Endodermal cell (in vitro differentiated cells): ENCODE results near the gene RGS17. TPM values are rescaled to one million over a fixed set of nuclear protein-coding genes. Genes with fewer than 3 reads are reported as not detected.

Experiments used
- DNase-seq: peaks from one replicate; pipeline ENCODE4 v3.0.0-alpha.2; 2017
- H3K27ac ChIP-seq: 2 replicates; pipeline ENCODE4 v1.5.1; 2013; ENCODE audit warnings: mild to moderate bottlenecking, low read depth, low read length, moderate library complexity
- H3K27me3 ChIP-seq: 2 replicates; pipeline ENCODE4 v1.6.1; 2013; ENCODE audit warnings: mild to moderate bottlenecking, low read length, moderate library complexity; ENCODE audit not compliant: insufficient read depth, control insufficient read depth, poor library complexity, severe bottlenecking
- H3K36me3 ChIP-seq: 2 replicates; pipeline ENCODE4 v1.7.0; 2013; ENCODE audit warnings: mild to moderate bottlenecking, low read length, moderate library complexity; ENCODE audit not compliant: control insufficient read depth, insufficient read depth
- H3K4me1 ChIP-seq: one replicate; pipeline ENCODE4 v1.7.0; 2013; ENCODE audit warnings: low read length; ENCODE audit not compliant: control insufficient read depth, insufficient read depth
- H3K4me3 ChIP-seq: 2 replicates; pipeline ENCODE4 v1.5.1; 2013; ENCODE audit warnings: mild to moderate bottlenecking, low read length, moderate library complexity
- H3K9ac ChIP-seq: 2 replicates; pipeline ENCODE4 v1.6.1; 2013; ENCODE audit warnings: mild to moderate bottlenecking, low read length, moderate library complexity; ENCODE audit not compliant: poor library complexity, severe bottlenecking; ENCODE audit errors: extremely low read depth
- H3K9me3 ChIP-seq: 2 replicates; pipeline ENCODE4 v1.6.1; 2013; ENCODE audit warnings: mild to moderate bottlenecking, low read length, moderate library complexity; ENCODE audit not compliant: control insufficient read depth
- H3K27ac Mint-ChIP-seq: 2 replicates; pipeline ENCODE4 v1.8.0; 2020; ENCODE audit warnings: mixed read lengths
- H3K27me3 Mint-ChIP-seq: 2 replicates; pipeline ENCODE4 v1.8.0; 2021; ENCODE audit warnings: mild to moderate bottlenecking, mixed read lengths; ENCODE audit not compliant: insufficient read depth
- H3K36me3 Mint-ChIP-seq: 2 replicates; pipeline ENCODE4 v1.8.0; 2020; ENCODE audit warnings: low read depth, mixed read lengths
- H3K4me1 Mint-ChIP-seq: 2 replicates; pipeline ENCODE4 v1.8.0; 2020; ENCODE audit warnings: mixed read lengths
- H3K4me3 Mint-ChIP-seq: 2 replicates; pipeline ENCODE4 v1.8.0; 2020; ENCODE audit warnings: mild to moderate bottlenecking, moderate library complexity, mixed read lengths
- H3K9me3 Mint-ChIP-seq: 2 replicates; pipeline ENCODE4 v1.8.0; 2020; ENCODE audit warnings: mild to moderate bottlenecking, mixed read lengths
- WGBS, 2 experiments: methylation state at CpG; one replicate each; pipeline versions ENCODE4 v1.1.5 to v1.1.7; 2013; ENCODE audit warnings: missing lambda C conversion rate in 2 of 2, mixed read lengths in 1 of 2; ENCODE audit not compliant: insufficient coverage in 1 of 2, insufficient read length in 1 of 2; 5-methylcytosine and 5-hydroxymethylcytosine counted together
- total RNA-seq, 2 donors: library from RNA; stranded (reverse); fragmentation: NEBNext Ultra II Directional in 1 of 2; extraction: Animal tissue kit (Norgen Biotek cat#: 25700) in 1 of 2; gene quantifications; 2 replicates in 1 of 2; 3 replicates in 1 of 2; pipeline ENCODE4 v1.2.1, GENCODE V29; 2021
- TF ChIP-seq, protein P1 (sequence below): fragments of 200-600 bp; sonication (generic); conservative IDR thresholded peaks from 2 replicates; pipeline ENCODE4 v1.5.0; 2021; ENCODE audit warnings: antibody characterized with exemption, mild to moderate bottlenecking

Gene RGS17
- total RNA-seq, 2 donors from 2014 or later, result 1.7 to 3.2 TPM

DNA sequence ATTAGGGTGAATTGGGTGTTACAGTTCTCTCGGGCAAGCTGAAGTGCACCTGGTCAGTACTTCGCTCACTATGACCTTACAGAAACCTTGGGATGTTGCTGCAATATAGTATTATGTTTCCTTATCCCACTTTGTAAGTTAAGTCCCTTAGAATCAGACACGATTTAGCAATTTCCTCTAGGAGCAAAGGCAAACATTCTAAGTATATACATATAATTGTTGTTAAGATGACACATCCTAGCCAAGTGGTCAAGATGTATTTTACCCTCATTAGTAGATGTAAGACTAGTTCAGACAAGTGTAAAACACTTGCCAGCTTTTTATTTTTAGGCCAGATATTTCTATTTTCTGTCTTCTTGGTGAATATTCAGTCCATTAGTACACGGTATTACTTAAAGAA is 31.1 kb upstream of the RGS17 start:
- H3K4me3 ChIP-seq, result no peak overlapping the region
- TF ChIP-seq, protein P1, sequence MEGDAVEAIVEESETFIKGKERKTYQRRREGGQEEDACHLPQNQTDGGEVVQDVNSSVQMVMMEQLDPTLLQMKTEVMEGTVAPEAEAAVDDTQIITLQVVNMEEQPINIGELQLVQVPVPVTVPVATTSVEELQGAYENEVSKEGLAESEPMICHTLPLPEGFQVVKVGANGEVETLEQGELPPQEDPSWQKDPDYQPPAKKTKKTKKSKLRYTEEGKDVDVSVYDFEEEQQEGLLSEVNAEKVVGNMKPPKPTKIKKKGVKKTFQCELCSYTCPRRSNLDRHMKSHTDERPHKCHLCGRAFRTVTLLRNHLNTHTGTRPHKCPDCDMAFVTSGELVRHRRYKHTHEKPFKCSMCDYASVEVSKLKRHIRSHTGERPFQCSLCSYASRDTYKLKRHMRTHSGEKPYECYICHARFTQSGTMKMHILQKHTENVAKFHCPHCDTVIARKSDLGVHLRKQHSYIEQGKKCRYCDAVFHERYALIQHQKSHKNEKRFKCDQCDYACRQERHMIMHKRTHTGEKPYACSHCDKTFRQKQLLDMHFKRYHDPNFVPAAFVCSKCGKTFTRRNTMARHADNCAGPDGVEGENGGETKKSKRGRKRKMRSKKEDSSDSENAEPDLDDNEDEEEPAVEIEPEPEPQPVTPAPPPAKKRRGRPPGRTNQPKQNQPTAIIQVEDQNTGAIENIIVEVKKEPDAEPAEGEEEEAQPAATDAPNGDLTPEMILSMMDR, result no peak
- no peaks in the 10 kb centered on the region for H3K9me3 Mint-ChIP-seq
- H3K4me1 Mint-ChIP-seq, result peaks cover 10% of the 10 kb centered on the region
- H3K4me3 Mint-ChIP-seq, result no peak overlapping the region
- no peaks in the 10 kb centered on the region for H3K27me3 Mint-ChIP-seq
- DNase-seq, result no peak
- no peaks in the 10 kb centered on the region for H3K36me3 ChIP-seq
- no peaks in the 10 kb centered on the region for H3K36me3 Mint-ChIP-seq
- no peak overlapping the region for H3K9ac ChIP-seq
- H3K27me3 ChIP-seq, result no peaks in the 10 kb centered on the region
- H3K27ac Mint-ChIP-seq, result no peak overlapping the region
- peaks cover 4% of the 10 kb centered on the region for H3K9me3 ChIP-seq
- 89% methylated on average over 4 of the region's 4 CpGs; no CpG with 5 or more reads in 1 of the 2 experiments for WGBS, 2 experiments
- H3K27ac ChIP-seq, result no peak overlapping the region
- H3K4me1 ChIP-seq, result peaks cover 10% of the 10 kb centered on the region

DNA sequence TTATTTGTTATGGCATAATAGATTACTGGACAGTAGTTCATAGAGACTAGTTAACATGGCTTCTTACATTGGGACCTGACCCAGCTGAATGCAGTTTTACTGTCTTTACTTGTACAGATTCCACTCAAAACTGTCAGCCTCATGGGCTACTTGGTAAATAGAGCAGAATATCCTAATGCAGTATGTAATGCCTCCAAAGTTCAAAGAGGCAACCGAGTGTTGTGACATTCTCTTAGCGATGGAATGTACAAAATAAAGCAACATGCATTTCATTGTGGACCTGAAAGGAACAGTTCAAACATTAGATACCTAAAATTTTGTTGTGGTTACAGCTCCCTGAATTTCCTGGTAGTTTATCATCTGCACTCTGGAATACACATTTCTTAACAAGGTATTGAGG is 29.1 kb upstream of the RGS17 start:
- Histone ChIP-seq H3K36me3 (no peaks in the 10 kb centered on the region), H3K27me3 (no peaks in the 10 kb centered on the region), H3K9ac (no peak overlapping the region), H3K27ac (no peak overlapping the region), H3K4me3 (no peak overlapping the region), H3K4me1 (peaks cover 10% of the 10 kb centered on the region), H3K9me3 (peaks cover 4% of the 10 kb centered on the region)
- 76 to 89% methylated on average over 2 of the region's 2 CpGs for WGBS, 2 experiments
- Mint-ChIP-seq H3K27ac (no peak overlapping the region), H3K4me3 (no peak overlapping the region), H3K27me3 (no peaks in the 10 kb centered on the region), H3K4me1 (peaks cover 10% of the 10 kb centered on the region), H3K9me3 (no peaks in the 10 kb centered on the region), H3K36me3 (no peaks in the 10 kb centered on the region)
- TF ChIP-seq, protein P1, result no peak
- no peak for DNase-seq

DNA sequence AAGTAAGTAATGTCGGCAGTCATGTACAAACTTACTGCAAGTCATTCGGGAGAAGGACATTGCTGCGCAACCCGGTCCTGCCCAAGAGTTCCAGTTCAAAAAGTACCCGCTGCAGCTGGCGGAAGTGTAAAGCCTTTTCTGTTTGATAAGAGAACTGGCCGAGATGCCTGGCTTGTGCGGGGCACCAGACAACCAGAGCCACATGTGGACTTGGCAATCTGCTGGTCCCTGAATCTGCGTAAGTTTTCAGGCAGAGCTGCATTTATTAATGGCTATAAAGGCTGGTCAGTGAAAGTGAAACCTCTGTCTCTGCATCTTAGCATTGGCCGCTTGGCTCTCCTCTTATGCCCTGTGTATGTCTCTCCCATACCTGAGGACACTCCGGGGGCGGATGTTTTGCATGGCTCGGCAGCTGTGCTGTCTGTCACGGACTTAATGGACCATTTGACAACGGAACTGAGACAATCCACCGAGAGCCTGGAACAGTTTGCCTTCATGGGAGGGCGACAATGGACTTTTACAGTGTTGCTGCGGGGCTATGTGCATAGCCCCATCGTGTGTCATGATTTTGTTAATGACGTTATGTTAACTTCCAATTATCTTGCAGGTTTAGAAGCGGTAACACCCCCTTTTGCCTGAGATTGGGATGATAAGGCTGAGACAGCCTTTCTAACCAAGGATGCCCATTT is 19.8 kb upstream of the RGS17 start:
- Mint-ChIP-seq H3K36me3 (no peaks in the 10 kb centered on the region), H3K9me3 (no peaks in the 10 kb centered on the region), H3K4me3 (no peak overlapping the region), H3K27ac (no peak overlapping the region), H3K27me3 (peaks cover 14% of the 10 kb centered on the region), H3K4me1 (no peaks in the 10 kb centered on the region)
- 94% methylated on average over 15 to 21 of the region's 21 CpGs for WGBS, 2 experiments
- TF ChIP-seq, protein P1, result no peak
- Histone ChIP-seq H3K27me3 (no peaks in the 10 kb centered on the region), H3K9ac (no peak overlapping the region), H3K4me1 (no peaks in the 10 kb centered on the region), H3K36me3 (no peaks in the 10 kb centered on the region), H3K4me3 (no peak overlapping the region), H3K27ac (no peak overlapping the region), H3K9me3 (no peaks in the 10 kb centered on the region)
- no peak for DNase-seq
